HCT116 (cell line): ENCODE results near the gene ZNF675.

Experiments used
- CTCF ChIP-seq, 3 experiments: fragments of 200-600 bp in 1 of 3; sonication (generic) in 1 of 3; IDR thresholded peaks in 2 of 3; conservative IDR thresholded peaks in 1 of 3; 2 replicates each; pipeline ENCODE4 v1.5.1; 2012 to 2017; ENCODE audit warnings: low read depth in 2 of 3, low read length in 2 of 3, antibody characterized with exemption in 1 of 3, borderline replicate concordance in 1 of 3, control low read depth in 1 of 3, mild to moderate bottlenecking in 1 of 3, mixed read lengths in 1 of 3, mixed run types in 1 of 3, moderate library complexity in 1 of 3; ENCODE audit not compliant: insufficient read depth in 1 of 3
- JUND ChIP-seq: IDR thresholded peaks from 2 replicates; pipeline ENCODE4 v1.6.1; 2012
- MAX ChIP-seq: IDR thresholded peaks from 2 replicates; pipeline ENCODE4 v1.6.1; 2012
- POLR2A ChIP-seq: IDR thresholded peaks from 2 replicates; pipeline ENCODE4 v1.7.0; 2011; ENCODE audit warnings: borderline replicate concordance; ENCODE audit not compliant: insufficient read depth, insufficient read length; ENCODE audit errors: extremely low read depth
- SP1 ChIP-seq: IDR thresholded peaks from 2 replicates; pipeline ENCODE4 v1.6.1; 2012; ENCODE audit warnings: low read depth

- no peak for TF ChIP-seq POLR2A
- no peak for TF ChIP-seq MAX
- no peak for TF ChIP-seq JUND
- no peak for TF ChIP-seq CTCF (IDR thresholded peaks at IDR 0.05 in 2 of 3, conservative IDR thresholded peaks at IDR 0.05 in 1 of 3; ENCODE audit: borderline replicate concordance in 1 of 3, insufficient read depth in 1 of 3, low read depth in 2 of 3, low read length in 2 of 3)
- TF ChIP-seq SP1 = no peak
Measured at GRCh38 chr19:23706657-23707056, 19.6 kb upstream of the ZNF675 start.
